Activated T-cell treated with anti-CD3 and anti-CD28 coated beads for 48 hours (primary cell): ENCODE measurements around the gene ZNF732.
"Not testable (repeated sequence)": the region's sequence is repeated elsewhere in the genome, so short reads cannot be mapped to it uniquely, and the experiment has no call there.

Source experiments
- DNase-seq: peaks from one replicate; pipeline ENCODE4 v3.0.0-alpha.2; 2020; ENCODE audit warnings: low read depth

ZNF732 gene

DNA sequence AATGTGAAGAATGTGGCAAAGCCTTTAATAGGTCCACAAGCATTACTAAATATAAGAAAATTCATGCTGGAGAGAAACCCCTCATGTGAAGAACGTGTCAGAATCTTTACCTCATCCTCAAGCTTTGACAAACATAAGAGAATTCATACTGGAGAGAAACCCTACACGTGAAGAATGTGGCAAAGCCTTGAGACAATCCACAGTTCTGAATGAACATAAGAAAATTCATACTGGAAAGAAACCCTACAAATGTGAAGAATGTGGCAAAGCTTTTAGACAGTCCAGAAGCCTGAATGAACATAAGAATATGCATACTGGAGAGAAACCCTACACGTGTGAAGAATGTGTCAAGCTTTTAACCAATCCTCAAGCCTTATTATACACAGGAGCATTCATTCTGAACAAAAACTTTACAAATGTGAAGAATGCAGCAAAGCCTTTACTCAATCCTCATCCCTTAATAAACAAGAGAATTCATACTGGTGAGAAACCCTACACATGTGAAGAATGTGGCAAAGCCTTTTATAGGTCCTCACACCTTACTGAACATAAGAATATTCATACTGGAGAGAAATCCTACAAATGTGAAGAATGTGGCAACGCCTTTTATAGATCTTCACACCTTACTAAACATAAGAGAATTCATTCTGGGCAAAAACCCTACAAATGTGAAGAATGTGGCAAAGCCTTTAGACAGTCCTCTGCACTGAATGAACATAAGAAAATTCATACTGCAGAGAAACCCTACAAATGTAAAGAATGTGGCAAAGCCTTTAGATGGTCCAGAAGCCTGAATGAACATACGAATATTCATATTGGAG is 51.1 kb downstream of the ZNF732 start:
- no peak for DNase-seq

GRCh38 chr4:252065-252601 is 53.1 kb downstream of the ZNF732 start:
- no peak for DNase-seq

- peak; percentile 18 for DNase-seq
These were observed 60.8 kb downstream of the ZNF732 start for GRCh38 chr4:244471-244870.

GRCh38 chr4:243426-243825 is 61.8 kb downstream of the ZNF732 start:
- no peak for DNase-seq

GRCh38 chr4:242121-242848 is 63.0 kb downstream of the ZNF732 start:
- DNase-seq: peak; percentile 42

DNA sequence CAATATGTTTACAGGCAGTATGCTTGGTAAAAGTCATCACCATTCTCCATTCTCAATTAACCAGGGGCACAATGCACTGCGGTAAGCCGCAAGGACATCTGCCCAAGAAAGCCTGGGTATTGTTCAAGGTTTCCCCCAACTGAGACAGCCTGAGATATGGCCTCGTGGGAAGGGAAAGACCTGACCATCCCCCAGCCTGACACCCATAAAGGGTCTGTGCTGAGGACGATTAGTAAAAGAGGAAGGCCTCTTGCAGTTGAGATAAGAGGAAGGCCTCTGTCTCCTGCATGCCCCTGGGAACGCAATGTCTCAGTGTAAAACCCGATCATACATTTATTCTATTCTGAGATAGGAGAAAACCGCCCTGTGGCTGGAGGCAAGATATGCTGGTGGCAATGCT is 63.9 kb downstream of the ZNF732 start:
- not testable (repeated sequence) for DNase-seq

DNA sequence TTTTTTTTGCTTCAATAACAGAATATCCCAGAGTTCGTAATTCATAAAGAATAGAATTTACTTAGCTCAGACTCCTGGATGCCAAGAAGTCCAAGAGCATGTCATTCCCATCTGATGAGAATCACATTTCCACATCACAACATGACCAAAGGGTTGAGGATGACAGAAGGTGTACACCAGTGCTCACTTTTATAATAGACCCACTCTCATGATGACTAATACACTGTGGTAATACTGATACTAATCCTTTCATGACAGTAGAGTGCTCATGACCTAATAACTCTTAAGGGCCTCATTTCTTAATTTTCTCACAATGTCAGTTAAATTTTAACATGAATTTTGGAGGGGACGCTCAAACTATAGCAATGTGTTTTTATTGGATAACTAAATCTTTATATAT is 69.2 kb downstream of the ZNF732 start:
- no peak for DNase-seq

DNA sequence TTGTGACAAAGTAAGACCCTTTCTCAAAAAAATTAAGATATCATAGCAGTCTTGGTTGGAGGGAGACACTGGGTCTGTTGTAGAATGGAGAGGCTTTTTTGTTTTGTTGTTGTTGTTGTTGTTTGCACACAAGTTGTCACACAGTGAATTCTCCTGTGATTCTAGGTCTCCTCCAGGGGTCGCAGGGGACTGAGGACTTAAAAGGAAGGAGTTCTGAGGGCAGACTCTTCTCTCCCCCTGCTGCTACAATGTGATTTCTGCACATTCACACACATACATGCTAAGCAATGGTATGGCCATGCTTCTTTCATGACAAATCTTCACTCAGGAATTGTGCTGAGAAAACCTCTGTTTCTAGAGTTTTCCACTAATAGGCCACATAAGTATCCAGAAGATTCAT is 71.1 kb downstream of the ZNF732 start:
- no peak for DNase-seq

DNA sequence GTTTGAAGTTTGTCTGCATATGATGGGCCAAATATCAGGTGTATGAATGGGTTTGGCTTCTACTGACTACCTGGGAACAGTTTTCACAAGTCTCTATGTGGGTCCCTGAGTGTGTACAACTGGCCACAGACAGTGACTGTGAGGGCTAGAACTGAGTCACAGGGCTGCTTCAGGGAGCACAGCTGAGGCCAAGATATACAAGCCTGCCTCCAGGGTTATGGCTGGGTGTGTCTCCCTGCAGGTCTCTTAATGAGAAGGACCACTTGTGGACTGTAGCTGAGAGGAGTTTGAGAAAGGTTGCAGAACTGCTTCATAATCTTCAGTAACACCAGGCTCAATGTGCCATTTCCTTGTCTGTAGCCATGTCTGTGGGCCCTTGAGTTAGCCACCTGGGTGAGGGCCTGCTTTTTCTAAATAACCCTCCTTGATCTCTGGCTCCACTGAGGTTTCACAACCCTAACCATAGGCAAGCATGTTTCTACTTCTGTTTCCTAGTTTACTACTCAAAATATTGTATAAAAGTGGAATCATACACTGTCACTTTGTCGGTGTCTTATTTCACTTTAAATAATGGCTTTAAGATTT is 81.3 kb downstream of the ZNF732 start:
- DNase-seq: no peak
